GM18907 (cell line): ENCODE results near the gene C1orf167.

Experiments used
- ATAC-seq: cut with Tn5 transposase; IDR thresholded peaks from one replicate; pipeline ENCODE4 v1.9.1; 2021; ENCODE audit warnings: mild to moderate bottlenecking, moderate library complexity; ENCODE audit not compliant: unreplicated experiment

C1orf167 gene, protein sequence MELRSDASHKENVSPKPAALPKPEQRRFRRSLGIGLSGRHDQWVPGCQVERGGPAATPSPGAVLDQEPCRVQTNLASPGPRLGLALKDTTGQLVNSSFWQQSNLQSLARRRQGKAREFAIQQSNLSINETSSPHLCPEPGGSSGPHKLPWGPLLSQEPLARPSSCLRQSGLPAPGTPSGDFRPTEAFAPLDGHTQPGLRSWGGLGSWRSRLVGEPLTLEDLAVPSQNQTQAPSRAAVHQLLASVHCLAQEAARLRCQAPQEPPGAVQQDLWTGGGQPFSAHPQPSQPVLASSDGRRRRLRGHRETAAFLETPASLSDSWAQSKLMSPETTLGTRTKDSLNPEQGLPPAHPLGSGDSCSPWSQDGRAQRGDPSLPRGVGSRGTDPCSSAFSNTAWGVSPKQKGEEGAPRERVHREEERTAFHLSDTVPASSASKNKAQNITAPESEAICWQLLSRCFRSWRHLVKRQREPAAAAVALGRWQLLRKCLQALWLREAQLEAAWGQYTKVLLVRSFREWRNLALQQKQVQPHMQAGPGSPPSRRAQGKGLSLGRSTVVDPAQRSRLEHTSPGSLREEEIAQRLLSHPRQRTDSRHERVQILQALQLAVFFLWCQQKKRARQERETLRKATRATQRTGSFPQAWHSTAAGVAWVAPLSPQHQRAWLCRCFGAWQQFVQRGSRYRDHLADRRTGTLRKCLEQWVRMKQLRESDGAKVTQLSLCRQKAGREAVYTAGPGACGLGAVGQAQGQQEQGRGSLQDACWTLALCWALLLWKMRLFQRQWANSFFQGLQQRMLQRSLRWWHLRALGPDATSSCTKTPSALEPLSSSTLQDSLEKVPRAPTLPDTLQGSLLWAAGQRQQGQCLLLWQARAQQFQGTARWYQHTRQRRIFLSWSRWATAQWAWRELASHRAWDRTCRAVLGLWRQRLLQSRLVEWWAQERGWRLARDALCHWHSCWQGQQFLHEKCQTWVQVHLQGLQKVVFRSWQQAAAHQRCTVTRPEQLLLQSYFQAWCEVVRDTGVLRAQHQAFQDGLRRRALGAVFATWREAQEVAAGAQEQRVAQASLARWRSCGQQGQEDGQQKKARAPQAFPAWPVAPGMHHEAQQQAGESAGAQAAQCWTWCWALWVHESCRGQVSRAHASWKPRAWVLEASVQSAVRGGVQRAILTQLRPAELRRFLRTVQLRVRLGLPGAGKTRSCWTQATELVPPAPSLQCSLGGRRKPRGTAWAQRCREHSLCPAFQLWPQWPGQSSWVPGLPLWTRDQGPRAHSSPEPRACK (N-terminal part only)

DNA sequence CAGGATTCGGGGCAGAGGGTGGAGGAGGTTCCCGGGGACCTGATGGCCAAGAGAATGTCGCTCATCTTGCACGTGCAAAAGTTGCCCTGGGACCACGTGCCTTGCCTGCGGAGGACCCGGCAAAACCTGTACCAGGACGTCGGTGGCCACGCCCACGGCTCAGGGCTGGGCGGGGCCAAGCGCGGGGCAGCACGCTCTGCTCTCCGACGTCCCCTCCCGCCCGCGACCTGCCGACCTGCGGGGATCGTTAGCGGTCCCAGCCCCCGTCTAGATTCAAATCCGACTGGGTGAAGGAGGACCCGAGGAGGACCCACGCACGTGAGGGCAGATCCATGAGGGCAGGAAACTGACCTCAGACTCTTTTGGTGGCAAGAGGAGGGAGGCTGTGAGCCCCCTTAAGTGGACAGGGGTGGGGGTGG lies at the start of gene C1orf167:
Gene C1orf167, plus strand, starts transcription at position 206 of the 419 bp plus-strand sequence. CDS start 2,208 bp downstream, outside the sequence.
- ATAC-seq, result no peak

DNA sequence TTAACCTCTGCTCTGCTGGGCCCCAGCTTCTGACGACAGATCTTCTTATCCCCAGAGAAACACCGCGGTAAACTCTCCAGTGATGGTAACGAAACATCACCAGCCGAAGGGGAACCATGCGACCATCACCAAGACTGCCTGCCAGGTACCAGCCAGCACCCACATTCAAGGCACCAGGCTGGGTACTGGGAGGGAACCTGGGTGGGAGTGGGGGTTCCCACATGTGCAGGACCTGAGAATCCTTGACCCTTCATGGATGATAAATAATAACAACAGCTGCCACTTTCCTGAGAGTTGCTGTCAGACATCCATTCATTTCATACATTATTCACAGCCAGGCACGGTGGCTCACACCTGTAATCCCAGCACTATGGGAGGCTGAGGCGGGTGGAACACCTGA lies 49.7 kb upstream of the C1orf167 start:
- no peak for ATAC-seq

DNA sequence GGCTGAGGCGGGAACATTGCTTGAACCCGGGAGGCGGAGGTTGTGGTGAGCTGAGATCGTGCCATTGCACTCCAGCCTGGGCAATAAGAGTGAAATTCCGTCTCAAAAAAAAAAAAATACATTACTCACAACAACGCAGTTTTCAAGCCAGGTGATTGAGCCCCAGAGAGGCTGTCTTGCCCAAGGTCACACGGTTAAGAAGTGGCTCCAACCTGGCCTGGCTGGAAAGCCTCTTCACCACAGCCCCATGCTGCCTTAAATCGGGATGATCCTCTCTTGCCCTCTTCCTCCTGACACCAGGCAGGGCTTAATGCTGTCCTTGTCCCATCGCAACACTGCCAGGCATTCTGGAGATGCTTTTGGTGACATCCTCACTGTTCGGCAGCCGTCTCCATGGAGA lies 48.9 kb upstream of the C1orf167 start:
- no peak for ATAC-seq

DNA sequence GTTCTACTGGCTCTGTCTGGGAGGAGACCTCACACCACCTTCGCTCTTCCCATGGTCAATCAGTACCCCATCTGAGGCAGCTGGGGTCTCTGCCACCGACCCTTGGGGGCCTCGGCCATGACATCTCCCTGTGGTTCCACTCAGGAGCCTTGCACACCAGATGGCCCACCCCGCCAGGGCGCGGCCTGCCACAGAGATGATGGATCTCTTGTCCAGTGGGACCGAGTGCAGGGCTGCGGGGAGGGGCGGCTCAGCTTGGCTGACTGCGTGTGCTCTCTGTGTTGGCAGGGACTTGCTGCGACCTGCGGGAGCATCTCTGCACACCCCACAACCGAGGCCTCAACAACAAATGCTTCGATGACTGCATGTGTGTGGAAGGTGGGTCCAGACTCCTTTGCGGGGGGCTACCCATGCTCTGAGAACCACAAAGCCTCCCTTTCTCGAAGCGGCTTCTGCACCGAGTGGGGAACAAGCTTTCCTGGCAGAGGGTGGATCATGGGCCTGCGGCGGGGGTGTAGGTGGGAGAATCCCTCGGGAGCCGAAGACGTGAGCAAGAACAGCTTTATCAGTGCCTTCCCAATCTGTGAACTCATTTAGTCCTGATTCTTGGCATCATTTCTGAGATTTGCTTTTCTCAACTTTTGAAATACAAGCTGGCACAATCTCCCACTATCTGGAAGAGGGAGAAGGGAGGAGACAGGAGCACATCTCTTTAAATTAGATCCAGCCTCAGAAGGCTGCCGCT lies 47.0 kb upstream of the C1orf167 start:
- no peak for ATAC-seq

DNA sequence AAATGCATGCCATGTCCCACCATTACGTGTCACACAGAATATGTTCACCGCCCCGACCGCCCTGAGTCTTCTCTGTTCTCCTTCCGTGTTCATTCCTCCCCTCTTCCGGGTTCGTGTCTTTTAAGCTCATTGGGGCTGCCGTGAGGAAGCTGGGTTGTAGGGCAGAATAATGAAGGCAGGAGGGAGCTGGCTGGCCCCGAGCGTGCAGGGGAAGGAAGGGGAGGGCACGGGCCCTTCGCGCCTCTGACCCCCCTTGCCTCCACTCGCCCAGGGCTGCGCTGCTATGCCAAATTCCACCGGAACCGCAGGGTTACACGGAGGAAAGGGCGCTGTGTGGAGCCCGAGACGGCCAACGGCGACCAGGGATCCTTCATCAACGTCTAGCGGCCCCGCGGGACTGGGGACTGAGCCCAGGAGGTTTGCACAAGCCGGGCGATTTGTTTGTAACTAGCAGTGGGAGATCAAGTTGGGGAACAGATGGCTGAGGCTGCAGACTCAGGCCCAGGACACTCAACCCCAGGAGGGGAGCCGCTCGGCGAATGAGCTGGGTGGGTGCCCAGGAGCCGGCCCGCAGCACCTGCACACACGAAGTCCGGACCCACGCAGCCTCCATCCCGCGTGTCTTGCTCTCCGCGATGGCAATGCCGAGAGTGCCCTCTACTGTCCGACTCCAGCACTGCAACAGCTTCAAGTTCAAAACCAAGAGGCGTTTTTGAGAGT lies 42.5 kb upstream of the C1orf167 start:
- ATAC-seq, result no peak

DNA sequence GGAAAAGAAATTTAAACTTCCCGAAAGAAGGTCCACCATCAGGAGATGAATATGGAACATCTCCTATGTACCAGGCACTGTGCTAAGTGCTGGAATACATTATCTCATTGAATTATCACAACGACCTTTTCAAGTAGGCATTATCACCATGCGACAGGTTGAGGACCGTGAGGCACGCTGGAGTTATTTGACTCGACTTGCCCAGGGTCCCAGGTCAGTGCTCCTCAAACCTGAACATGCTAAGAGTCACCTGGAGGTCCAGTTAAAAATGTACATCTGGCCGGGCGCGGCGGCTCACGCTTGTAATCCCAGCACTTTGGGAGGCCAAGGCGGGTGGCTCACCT lies 42.0 kb upstream of the C1orf167 start:
- no peak for ATAC-seq

DNA sequence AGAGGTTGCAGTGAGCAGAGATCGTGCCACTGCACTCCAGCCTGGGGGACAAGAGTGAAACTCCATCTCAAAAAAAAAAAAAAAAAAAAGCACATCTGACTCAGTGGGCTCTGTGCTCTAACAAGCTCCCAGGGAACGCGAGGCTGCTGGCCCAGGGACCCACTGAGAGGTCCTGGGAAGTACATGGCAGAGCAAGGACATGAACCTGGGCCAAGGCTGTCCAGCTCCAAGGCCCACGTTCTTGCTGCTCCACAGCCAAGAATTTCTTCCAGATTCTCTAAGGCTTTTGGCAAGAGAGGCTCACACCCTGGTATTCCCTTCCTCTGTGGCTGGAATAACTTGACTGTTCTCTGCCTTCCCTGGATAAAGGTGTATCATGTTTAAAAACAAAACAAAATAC lies 41.5 kb upstream of the C1orf167 start:
- ATAC-seq, result no peak

DNA sequence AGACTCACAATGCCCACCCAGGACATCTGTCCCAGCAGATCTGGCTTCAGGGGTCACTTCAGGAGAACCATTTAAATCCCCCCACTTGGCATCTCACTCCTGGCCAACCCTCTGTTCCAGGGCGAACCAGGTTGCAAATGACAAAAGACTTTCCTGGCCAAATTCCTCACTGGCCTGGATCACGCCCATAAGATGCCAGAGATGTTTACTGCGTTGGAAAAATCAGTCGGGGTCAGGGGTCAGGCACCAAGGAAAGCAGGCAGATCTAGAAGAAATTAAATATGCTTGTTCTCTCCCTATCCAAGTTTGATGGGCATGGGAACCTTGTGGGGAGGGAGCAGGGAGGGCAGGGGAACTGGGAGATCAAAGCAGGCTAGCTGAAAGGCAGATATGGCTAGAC lies 40.7 kb upstream of the C1orf167 start:
- ATAC-seq, result no peak

DNA sequence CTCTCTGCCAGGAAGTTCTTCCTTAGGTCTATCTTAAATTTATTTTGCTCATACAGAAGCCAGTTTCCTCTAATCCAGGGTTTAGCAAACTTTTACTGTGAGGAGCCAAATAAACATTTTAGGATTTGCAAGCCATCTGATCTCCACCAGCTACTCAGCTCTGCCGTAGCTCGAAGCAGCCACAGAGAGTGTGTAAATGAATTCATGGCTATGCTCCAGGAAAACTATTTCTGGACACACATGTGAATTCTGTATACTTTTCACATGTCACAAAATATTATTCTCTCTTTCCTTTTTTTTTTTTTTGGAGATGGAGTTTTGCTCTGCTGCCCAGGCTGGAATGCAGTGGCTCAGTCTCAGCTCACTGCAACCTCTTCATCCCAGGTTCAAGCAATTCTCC lies 39.5 kb upstream of the C1orf167 start:
- ATAC-seq, result no peak

DNA sequence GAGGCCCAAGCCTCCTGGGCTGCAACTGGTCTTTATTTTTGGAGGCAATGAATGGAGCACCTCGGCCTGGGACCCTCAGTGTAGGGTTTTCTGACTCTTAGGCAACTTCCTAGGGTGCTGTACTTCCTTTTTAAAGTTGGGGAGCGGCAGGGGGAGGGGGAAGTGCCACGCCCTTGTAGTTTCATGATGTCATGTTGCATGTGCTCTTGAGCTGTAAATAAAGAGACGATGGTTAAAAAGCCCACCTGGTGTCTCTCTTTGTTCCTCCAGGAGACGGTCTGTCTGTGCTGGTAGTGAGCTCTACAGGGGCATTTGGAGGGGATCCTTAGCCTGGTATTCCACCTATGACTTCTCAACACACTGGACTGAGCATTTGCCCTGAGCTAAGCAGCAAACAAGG lies 36.4 kb upstream of the C1orf167 start:
- ATAC-seq, result no peak

DNA sequence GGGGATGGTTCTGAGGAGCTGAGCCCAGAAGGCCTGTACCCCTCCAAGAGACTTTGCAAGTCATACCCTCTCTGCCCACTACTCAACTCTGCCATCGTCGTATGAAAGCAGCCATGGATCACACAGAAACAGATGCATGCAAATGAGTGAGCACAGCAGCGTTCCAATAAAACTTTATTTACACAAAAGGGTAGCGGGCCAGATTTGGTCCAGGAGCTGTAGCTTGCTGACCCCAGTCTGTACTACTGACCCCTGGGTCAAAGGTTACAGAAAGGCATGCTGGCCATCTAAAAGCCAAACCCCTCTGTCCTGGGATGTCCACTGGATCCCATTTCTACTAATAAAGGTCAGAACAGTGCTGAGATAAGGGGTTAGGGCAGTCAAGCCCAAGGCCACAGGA lies 34.9 kb upstream of the C1orf167 start:
- no peak for ATAC-seq

DNA sequence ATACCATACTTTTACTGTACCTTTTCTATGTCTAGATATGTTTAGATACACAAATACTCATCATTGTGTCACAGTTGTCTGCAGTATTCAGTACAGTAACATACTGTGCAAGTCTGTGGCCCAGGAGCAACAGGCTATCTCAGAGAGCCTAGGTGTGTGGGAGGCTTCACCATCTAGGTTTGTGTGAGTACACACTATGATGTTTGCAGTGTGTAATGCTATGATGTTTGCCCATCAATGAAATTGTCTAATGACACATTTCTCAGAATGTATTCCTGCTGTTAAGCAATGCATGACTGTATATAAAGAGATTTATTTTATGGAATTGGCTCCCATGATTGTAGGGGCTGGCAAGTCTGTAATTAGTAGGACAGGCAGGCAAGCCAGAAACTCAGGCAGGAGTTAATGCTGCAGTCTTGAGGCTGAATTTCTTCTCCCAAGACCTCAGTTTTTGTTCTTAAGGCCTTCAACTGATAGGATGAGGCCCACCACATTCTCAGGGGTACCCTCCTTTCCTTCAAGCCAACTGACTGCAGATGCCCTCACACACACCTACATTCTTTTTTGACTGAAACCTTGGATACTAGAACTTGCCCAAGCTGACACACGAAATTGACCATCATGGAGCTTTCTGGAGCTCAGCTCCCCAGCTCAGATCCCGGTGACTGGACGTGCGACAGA lies 33.7 kb upstream of the C1orf167 start:
- ATAC-seq, result no peak

DNA sequence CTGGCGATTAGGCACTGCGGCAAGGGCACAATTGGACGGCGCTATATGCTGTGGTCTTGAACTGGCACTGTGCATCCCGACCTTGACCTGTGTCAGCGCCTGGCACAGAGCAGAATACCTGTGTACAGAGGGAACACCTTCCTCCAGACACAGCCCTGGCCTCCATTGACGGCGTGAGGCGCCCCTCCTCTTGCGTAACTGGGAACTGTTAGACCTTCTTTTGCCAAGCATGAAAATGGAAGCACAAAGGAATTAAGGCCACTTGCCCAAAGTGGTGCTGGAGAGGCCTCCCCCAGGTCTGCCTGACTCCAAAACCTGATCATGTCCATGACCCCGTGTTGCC lies 32.9 kb upstream of the C1orf167 start:
- no peak for ATAC-seq

DNA sequence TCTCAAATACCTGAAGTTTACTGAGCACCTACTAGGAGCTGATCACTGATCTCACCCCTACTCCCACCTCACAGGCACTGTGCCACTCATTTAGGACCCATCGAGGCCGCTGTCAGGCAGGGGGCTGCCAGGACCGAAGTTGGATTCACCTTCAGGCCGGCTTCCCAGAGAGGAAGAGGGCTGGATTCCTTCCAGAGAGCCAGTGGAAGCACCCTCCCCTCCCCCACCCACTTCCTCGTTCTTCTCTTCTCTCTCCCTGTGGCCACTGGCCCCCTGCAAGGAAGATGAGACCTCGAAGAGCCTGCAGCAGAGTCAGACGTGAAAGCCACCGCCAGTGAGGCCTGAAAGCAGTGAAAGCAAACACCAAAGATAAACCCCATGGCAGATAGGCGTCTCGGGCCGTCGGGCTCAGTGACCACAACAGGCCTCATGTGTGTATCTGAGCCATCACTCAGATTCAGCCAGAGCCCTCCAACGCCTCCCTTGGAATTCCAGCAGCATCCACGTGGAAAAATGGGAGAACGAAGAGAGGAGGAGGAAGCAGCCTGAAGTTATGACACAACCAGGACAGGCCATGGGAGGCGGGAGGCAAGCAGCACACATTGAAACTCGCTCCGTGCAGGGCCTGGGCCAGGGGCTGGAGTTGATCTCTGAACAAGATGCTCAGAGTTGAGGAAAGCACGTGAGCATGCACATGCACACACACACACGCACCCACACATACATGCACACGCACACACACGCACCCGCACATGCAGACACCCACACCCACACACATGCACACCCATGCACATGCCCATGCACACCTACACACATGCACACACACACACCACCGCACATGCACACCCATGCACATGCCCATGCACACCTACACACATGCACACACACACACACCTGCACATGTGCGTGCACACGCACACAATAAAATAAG lies 32.2 kb upstream of the C1orf167 start:
- ATAC-seq, result no peak

DNA sequence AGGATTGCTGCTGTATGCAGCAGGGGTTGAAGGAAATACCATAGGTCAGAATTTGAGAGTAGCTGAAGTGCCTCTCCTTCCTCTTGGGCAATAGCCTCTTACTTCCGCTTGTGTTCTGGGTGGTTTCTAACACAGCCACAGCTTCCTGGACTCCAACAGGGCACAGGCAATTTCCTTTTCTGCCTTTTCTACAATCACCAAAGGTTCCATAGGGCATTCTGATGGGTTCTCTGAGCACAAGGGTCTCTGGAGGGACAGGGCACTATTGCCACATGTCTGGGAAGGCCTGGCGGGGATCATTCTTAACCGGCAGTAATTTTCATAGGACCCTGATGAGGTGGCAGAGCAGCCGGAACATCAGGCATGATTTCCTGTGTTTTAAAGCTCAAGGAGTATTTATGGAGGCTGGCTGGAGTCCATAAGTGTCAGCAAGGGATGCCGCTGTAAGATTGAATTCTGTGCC lies 31.5 kb upstream of the C1orf167 start:
- ATAC-seq, result no peak

DNA sequence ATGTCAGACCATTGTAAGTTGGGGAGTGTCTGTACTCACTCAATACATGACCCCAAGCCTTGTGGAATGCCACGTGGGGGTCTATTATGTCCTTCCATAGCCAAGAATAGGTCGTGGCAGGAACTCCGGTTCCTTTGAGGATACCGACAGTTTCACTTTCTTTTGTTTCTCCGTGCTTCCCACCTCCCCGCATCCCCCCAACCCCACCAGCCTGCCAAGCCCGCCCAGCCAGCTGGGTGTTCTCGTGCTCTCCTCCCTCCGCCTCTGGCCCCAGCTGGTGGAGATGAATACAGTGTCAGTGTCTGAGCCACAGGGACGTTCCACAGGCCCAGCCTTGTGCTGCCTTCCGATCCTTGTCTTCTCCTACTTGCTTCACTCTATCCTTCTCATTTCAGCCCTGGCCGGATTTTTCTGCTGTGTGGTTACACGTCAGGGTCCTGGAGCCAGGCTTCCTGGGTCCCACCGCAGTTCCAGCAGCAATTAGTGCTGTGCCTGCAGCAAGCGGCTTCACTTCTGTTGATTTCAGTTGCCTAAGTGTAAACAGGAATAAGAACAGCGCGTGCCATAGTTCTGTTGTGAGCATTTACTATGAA lies 30.2 kb upstream of the C1orf167 start:
- ATAC-seq, result no peak

DNA sequence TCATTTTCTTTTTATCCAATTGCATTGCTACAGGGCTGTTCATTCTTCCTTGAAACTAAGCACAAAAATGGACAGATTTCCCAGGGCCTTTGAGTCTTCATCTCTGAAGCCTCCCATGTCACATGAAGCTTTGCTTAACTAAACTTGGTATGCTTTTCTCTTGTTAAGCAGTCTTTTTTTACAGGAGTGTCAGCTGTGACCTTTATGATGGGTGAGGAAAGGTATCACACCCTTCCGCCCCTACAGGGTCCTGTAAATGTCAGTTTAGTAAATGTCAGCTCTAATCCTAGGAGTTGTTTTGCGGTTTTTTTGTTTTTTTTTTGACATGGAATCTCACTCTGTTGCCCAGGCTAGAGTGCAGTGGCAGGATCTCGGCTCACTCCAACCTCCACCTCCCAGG lies 28.7 kb upstream of the C1orf167 start:
- no peak for ATAC-seq

DNA sequence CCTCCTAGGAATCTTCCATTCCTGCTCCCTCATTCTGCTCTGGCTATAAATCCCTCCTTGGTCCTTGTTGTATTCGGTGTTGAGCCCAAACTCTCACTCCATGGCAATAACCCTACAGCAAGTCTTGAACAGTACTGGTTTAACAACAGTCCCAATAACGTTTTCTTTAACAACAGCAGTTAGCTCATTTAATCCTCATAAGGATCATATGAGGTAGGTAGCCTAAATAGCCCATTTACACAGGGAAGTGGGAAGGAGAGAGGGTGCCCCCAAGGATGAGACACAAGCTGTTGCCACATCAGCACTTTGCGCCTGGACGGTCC lies 26.5 kb upstream of the C1orf167 start:
- peak; percentile 7 for ATAC-seq
